A673 (cell line): Measurements from ENCODE around the gene LRP1-AS.

Experiments used
- CTCF ChIP-seq: fragments of 300-800, 200-600 bp; sonication (generic); conservative IDR thresholded peaks from 2 replicates; pipeline ENCODE4 v1.5.1; 2017; ENCODE audit warnings: low read depth, mild to moderate bottlenecking, antibody characterized with exemption, low read length, moderate library complexity, mixed read lengths
- EZH2 ChIP-seq: fragments of 200-600 bp; sonication (generic); IDR thresholded peaks from 2 replicates; pipeline ENCODE4 v1.6.1; 2017; ENCODE audit warnings: borderline replicate concordance, low read depth, mild to moderate bottlenecking, mixed read lengths, antibody characterized with exemption, low read length; ENCODE audit not compliant: poor library complexity, severe bottlenecking

DNA sequence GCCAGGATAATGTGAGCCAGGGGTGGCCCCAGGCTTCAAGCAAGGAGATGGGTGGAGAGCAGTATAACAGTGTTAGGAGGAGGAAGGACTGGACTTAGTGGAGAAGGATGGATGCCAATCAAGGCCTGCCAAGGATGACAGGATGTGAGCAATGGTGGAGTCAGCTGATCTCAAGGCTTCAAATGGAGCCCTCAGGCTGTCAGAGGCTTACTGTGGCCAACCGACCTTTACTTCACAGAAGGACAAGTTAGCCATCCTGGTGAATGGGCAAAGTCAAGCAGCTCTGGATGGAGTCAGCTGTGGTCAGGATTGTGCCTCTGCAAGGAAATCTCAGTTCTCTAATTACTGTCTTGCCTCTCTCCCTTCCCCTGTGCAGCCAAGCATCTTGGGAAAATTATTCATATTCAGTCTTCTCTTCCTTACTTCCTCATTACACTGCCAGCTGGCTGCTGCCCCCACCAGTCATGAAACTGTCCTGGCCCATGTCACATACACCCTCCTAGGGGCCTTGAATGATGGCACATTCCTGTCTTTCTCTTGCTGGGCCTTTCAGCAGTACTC, 28.6 kb downstream of the LRP1-AS start:
- no peak for TF ChIP-seq EZH2
- no peak for TF ChIP-seq CTCF
